ENCODE results near the gene TMEM35B.
"Not testable (repeated sequence)": the region's sequence is repeated elsewhere in the genome, so short reads cannot be mapped to it uniquely, and the experiment has no call there.

The TMEM35B gene

DNA sequence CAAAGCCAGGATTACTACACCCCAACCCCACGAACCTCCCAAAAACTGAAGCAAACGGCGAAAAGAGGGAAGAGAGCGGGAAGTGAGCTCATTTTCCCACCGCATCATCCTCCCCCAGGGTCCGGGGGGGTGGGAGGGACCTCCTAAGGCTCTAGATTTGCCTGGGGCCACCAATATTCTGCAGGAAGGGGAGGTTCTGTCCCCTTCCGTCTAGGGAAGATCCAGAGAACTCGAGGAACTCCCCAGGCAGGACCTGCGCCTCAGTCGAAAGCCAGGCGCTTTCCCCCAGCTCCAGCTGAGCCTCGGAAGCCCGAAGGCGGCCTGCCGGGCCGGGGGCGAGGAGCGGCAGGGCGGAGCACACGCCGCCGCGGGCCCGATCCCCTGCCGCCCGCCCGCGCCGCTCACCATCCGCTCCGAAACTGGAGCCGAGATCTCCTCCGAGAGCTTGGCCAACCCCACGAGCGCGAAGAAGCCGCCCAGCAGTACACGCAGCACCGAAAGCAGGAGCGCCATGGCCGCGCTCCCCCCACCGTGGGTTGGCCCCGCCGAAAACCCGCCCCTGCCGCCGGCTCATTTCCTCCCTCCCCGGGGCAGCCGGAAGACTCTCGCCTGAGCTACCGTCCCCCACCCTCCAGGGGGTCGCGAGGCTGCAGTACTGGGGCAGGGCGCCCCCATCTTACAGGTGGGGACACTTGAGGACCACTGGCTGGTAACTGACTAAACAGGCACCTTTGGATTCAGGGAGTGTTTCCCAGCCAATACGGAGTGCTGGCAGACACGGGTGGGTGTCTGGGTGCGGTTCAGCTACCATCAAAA is at the start of gene TMEM35B:
TSS of gene TMEM35B (minus strand) at position 555 of the 816 bp plus-strand sequence. CDS start at position 513, 42 bp downstream.
- peak; percentile 32 for DNase-seq

DNA sequence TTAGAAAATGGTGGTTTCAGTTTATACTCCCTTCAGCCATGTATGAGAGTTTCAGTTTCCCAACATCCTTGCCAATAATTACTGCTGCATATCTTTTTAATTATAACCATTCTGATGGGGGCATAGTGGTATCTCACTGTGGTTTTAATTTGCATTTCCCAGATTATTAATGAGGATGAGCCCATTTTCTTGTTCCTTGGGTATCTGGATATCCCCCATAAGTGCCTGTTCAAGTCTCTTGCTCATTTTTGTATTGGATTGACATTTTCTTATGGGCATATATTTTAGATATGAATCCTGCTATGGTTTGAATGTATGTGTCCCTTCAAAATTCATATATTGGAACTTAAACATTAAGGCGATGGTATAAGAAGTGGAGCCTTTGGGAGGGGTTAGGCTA is 48.2 kb upstream of the TMEM35B start:
- no peak for DNase-seq

DNA sequence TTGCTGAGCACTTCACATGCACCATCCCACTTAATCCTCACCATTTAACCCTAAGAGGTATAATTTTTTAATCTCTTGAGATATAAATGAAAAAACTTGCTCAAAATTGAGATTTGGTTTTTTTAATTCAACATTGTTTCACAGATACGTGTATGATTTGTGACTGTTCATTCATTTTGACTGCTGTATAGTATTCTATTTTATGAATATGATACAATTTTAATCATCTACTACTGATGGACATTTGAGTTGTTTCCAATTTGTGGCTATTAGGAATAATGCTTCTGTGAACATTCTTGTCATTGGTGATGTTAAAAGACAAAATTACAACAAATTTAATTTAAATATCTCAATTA is 47.2 kb upstream of the TMEM35B start:
- DNase-seq = no peak

DNA sequence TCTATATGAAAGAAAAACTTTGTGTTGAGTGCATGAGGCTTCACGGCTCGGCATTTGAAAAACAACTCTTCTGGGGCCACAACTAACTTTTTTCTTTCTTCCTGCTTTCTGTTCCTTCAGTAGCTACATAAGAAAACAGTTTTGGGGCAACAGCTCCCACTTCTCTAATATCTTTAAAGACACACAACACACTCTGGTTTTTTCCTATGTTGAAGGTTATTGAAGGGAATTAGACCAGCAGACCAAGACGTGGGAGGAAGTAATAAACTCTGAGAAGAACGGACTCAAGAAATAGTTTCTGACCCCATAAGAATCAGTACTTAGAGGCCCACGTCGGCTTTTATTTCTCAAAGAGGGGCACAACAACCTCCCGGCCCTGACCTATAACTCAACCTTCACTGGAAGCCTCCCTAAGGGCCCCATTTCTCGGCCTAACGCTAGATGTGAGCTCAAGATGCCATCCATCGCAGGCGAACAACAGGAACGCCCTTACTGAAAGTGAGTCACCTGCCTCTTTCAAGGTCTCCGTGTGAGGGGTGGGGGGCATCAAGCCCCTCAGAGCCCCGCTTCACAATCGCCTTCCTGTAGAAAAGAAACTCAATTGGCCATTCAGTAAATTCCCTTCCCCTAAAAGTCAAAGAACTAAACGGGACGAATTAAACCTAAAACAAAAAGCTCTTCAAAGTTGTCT is 45.8 kb upstream of the TMEM35B start:
- DNase-seq = no peak

DNA sequence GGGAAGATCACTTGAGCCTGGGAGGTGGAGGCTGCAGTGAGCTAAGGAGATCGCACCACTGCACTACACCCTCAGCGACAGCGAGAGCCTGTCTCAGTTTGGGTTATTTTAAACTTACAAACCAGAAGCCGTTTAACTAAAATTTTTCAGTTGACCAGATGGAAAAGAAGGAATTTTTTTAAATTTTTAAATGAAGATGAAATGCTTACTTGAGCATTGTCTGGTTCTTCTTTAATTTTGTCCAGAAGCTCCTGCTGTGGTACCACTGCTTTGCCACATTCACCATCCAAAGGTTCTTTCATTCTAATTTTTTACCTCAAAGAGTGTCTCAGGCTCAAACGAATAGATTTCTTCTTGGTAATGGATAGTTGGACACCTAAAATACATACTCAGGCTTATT is 45.2 kb upstream of the TMEM35B start:
- no peak for DNase-seq

DNA sequence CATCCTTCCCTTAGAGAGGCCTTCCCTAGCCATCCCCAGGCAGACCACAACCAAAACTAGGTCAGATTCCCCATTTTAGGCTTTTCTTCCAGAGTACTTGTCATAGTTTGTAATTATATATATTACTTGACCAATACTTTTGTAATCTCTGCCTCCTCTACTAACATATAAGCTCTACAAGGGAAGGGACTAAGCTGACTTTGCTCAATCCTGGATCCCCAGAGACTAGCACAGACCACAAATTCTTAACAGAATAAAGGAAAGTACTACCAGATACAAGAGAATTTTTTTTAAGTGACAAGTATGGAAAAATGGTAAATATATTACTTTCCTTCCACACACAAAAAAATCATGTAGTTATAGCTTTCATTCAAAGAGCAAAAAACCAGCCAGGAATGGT is 44.6 kb upstream of the TMEM35B start:
- no peak for DNase-seq

DNA sequence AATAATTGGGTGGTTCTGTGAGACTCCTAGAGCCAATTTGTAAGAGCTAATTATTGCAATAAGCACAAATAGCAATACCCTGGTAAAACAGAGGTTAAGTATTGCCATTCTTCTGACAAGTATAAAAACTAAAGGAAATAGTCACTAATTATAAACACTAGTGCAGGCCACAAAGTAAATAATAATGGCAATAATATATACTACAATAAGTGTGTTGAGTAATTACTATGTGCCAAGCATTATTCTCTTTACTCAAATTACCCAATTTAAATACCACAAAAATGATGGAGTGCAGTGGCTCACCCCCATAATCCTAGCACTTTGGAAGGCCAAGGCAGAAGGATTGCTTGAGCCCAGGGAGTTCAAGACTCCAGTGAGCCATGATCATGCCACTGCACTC is 31.3 kb upstream of the TMEM35B start:
- no peak for DNase-seq

DNA sequence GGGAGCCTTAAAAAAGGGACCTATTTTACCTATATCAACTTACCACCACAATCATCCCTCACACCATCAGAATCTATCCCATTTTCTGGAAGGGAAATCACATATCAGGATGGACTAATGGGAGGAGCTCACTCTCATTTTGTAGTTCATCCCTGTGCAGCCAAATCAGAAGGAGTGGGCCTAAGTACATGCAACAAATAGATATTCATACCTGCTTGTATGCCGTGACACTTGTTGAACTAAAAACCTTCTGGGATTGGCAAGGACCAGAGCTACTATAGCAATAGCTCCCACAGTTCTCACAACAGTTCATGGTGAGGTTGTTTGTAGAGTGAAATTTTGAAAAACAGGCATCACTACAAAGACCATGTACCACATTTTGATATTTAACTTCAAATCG is 29.3 kb upstream of the TMEM35B start:
- no peak for DNase-seq

DNA sequence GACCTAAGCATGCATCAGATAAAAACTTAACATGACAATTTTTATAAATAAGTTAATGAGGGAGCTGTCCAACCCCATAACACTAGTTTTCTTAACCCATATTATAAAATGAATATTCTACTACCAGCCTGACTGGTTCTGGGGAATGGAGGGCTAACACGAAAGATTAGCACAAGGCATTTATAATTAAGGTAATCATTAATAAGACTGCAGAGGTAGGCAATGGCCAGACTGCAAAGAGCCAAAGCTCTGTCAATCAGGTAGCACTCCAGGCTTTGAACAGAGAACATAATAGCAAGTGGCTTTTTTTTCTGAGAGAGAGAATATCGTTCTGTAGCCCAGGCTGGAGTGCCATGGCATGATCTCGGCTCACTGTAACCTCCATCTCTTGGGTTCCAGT is 20.6 kb upstream of the TMEM35B start:
- DNase-seq = no peak

DNA sequence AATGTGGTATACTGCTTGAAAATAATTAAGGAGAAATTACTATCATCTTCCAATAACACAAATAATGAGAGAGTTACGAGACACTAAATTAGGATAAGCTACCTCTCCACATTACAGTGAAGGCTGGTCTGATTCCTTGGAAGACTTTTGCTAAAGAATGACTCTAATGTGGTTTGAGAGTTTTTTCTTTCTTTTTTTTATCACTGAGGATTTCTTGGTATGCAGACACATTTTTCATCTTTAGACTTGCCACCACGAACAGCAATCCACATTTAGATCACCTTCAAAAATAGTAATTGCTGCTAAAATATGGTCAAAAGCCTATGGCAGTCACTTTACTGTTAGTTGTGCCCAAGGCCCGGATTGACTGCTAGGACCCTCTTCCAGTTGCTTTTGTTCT is 16.6 kb upstream of the TMEM35B start:
- no peak for DNase-seq

DNA sequence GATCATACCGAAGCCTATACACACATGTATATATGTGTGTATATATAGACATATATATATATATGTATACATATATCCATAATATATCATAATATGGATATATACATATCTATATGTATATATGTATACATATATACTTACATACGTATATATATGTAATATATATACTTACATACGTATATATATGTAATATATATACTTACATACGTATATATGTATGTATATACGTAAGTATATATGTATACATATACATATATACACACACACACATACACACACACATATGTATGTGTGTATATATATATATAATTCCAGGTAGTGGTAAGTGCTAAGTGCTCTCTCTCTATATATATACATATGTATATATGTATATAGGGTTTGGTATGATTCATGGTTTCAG is 9.7 kb upstream of the TMEM35B start:
- no peak for DNase-seq

DNA sequence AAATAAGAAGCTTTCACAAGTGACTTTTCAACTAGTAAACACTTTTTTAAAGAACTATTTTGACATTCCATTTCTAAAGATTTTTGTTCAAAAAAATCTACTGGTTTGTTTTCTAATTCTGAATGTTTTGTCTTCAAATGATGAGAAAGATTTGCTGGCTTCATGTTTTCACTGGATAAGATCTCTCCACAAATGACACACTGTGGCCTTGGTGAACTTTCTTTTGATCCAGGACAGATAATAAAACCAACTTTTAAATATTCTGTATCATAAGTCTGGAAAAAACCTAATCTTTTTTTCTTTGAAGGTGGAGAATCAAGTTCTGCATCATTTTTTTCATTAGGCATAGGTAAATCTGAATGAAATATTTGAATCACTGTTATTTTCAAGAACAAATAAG is 3.4 kb upstream of the TMEM35B start:
- DNase-seq = no peak

DNA sequence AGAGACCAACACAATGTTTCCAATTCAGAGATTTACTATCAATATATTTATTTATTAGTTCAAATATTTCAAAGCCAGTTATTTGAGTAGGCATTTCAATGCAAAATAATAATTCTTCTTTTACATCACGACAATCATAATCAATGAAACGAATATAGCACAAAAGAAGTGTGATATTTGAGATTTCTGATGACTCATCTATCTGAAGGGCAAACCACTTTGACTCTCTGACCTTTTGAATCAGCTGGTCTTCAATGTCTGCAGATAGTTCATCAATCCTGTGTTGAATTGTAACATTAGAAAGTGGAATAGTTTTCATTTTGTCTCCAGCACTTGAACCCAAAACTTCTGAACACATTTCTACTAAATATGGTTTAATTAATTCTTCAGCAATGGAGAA is 3.0 kb upstream of the TMEM35B start:
- DNase-seq = no peak

DNA sequence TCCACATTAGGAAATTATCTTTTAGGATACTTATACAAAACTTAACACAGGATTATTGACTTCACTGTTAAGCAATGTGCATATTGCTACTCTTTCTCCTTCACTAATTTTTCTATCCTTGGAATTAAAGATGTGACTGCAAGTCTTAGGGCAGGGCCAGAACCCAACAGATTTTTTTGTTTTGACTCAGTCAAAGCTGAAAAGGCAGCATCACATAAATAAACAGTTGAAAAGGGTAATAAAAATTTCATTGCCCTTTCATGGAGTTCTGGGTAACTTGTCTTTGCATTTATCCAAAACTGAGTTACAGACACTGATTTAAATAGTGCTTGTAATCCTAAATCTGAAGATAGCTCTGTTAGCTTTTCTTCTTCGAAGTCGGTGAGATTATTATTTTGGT is 1.9 kb upstream of the TMEM35B start:
- no peak for DNase-seq

DNA sequence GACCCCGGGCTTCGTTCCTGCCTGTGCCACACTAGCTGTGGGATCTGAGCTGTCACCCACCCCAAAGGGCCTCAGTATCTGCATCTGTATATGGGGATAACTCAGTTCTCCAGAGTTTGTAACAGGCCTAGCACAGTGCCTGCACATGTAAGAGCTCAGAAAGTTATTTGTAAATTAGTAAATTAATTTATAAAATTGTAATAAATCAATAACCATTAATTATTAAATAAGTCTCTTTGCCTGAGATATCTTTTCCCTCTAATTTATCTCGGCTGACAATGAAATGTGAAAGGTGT is 410 bp upstream of the TMEM35B start:
- not testable (repeated sequence) for DNase-seq

DNA sequence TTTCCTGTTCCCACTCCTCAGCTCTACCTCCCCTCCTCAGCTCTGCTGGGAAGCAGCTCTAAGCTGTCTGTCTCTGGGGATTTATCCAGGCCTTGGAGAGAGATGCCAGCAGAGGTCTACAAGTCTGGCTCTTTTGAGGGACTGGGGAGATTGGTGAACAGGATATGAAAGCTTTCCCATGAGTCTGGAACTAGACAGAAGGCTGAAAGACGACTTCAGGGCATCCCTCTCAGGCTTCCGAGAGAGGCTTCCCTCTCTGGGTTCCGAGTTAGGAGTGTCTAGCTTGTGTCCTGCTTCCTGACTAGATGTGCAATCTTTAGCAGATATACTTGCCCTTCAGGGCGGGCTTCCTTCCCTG is 733 bp downstream of the TMEM35B start:
- no peak for DNase-seq

DNA sequence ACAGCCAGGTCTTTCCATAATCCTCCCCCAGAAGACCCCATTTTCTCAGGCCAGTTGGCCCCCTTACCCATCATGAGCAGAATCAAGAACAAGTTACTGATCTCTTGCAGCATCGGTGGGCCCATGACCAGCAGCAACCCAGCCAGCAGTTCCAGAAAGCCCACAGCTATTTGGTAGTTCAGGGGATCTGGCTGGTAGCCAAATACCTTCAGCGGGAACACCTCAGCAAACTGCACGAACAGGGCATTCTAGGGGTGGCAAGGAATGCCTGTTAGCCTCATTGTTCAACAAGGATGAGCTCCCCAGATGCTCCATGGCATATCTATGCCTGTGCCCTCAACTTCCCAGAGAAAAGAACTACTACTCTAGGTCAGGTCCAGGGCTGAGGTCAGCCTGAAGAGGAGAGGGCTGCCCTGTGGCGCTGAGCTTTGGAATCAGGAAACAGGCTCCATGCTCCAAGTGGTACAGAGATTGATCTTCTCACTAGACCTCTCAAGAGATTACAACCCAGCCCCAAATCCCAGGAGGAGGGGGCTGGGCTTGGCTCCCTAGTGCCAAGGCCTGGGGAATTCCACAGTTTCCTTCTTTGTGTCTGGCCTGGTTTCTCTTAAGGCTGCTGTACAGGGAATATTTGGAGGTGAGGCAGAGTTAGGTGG is 1.3 kb downstream of the TMEM35B start:
- peak; percentile 3 for DNase-seq

DNA sequence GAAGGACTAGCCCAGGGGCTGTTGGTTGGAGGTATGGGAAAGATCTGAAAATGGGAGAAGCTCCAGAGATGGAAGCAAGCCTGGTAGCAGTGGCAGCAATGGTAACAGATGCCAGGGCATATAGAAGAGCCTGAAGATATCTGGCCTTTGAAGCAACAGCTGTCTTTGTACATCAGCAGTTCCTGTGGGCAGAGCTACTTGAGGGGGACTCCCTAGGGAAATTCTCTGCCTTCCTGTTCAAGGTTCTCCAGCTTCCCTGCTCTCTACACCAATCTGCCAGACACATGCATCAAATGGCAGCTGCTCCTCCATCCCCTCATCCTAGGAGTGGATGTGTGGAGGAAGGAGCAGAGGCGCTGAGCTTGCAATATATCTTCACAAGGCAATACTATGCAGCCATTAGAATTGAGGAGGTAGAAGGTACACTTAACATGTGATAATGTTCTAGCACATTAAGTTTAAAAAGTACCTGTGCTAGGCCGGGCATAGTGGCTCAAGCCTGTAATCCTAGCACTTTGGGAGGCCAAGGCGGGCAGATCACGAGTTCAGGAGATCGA is 2.2 kb downstream of the TMEM35B start:
- no peak for DNase-seq

DNA sequence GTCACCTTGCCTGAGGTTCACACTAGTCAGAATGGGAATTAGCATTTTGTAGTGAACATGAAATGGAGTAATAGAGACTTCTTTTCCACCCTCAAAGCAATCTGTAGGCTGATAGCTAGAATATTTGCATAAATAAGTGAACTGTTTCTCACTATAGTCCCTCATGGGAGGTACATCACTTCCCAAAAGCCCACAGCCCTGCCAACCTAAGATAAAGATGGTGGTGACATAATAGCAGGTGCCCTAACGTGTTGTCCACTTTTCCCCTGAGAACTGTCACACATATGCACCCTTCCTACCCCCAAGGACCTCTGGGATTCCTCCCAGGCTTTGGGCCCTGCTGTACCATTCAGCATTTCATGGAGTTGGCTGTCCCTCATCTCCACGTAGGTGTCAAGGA is 4.4 kb downstream of the TMEM35B start:
- no peak for DNase-seq

DNA sequence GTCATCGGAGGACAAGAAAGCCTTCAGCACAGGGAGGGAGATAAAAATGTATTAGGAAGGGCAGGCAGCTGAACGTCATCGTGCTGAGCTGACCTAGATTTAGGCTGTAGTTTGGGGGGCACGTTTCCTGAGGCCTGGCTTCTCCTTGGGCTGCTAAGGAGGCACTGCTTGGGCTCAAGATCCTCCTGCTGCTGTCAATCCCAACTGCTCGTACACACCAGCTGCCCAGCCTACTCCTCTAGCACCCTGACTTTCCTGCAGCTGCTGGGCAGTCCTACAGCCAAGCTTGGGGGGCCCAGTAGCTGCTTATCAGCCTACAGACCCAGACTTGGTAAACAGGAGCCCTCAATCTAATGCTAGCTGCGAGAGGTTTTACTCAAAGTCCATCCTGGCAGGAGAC is 6.2 kb downstream of the TMEM35B start:
- no peak for DNase-seq

DNA sequence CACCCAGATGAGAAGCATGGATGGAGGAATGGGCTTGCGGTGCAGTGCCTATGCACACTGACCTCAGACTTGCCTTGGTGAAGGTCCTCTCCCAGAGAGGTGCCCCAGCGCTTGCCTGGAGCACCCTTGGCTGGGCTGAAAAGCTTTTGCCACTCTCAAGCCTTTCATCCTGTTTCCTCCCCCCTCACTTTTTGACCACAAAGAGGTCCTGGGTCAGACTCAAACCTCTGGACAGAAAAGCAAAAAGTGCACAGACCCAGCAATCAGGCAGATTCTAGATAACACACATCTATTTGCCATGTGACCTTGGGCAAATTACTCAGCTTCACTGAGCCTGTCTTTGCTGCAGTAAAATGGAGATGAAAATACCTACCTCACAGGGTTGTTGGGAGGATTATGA is 7.3 kb downstream of the TMEM35B start:
- DNase-seq = no peak

DNA sequence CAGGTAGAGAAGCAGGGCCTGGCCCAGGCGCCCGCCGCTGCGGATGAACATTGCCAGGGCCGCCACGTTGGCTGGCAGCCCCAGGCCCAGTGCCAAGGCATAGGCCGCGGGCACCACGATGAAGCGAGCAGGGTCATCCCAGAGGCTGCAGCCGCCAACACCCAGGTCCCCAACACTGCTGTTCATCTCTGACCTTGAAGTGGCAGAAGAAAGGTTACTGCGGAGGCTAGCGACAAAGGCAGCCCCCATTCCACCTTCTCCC is 8.0 kb downstream of the TMEM35B start:
- no peak for DNase-seq

DNA sequence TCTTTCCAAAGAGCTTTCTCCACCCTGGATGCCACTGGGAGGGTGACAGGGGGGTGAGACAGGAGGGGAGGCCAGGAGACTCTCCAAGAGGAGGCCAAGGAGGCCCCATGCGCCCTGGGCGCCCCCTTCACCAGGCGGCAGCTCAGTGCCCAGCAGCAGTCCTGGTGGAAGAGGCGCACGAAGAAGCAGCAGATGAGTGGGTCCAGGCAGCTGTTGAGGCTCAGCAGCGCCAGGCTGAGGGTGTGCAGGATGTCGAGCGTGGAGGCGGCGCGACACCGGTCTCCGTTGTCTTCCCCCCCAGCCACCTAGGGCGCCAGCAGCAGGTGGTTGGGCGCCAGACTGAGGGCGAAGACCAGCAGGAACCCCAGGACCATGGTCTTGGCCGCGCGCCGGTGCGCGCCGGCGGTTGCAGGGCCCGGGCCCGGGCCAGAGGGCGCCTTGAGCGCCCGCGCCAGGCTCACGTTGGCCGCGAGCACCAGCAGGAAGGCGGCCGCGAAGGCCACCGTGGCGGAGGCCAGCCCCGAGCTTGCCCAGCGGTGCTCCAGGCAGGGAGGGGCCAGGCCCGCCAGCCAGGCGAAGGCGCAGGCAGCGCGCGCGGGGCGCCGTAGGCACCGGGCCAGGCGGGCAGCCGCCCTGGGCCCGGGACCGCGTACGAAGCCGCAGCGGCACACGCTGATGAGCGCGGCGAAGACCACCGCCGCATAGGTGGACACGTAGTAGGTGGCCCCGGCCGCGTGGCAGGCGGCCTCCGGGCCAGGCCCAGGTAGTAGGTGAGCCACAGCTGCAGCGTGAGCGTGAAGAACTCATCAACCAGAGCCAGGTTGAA is 8.6 kb downstream of the TMEM35B start:
- DNase-seq = no peak

DNA sequence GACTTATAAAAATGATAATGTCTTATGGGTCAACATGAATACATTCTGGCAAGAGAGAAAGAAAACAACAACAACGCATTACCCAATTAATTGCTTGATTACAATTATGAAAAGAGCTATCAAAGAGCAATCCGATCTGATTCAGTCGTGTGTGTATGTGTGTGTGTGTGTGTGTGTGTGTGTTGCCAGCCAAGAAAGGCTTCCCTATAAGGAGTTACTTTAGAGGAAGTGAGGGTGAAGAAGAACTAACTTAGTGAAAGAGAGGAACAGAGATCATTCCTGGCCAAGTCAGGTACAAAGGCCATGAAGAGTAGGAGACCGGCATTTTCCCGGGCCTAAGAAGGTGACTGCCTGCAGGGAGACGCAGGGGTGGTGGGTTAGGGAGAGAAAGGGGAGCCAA is 9.4 kb downstream of the TMEM35B start:
- no peak for DNase-seq

Measured in DMS79 (cell line).